ENCODE data around the gene INPP5D.

DNA sequence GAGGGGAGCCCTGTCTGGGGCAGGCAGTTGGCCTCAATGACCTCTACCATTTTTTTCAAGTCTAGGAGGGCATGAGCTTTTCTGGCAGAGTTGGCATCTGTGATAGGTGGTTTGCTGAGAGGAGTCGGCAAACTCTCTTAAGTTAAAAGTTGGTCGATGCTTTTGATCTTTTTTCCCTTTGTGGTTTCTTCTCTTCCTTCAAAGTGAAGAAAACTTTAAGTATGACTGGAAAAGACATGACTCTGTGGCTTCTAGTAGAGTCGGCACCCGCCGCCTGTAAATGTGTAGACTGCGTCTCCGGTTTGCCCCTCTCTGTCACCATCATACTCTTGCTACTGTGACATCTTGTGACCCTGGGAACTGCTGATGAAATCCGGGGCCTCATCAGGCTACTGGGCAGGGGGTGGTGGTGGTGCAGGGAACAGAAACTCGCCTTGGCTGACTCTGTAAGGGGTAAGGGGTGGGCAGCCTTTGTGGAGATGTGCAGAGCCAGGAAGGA, 21.1 kb downstream of the INPP5D start:
- no peak for TF ChIP-seq POLR2A (IDR thresholded peaks at IDR 0.05)
- TF ChIP-seq, protein P1, sequence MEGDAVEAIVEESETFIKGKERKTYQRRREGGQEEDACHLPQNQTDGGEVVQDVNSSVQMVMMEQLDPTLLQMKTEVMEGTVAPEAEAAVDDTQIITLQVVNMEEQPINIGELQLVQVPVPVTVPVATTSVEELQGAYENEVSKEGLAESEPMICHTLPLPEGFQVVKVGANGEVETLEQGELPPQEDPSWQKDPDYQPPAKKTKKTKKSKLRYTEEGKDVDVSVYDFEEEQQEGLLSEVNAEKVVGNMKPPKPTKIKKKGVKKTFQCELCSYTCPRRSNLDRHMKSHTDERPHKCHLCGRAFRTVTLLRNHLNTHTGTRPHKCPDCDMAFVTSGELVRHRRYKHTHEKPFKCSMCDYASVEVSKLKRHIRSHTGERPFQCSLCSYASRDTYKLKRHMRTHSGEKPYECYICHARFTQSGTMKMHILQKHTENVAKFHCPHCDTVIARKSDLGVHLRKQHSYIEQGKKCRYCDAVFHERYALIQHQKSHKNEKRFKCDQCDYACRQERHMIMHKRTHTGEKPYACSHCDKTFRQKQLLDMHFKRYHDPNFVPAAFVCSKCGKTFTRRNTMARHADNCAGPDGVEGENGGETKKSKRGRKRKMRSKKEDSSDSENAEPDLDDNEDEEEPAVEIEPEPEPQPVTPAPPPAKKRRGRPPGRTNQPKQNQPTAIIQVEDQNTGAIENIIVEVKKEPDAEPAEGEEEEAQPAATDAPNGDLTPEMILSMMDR (IDR thresholded peaks at IDR 0.05): no peak
